ENCODE data around the gene FOXRED1. TPM values are rescaled to one million over a fixed set of nuclear protein-coding genes. Genes with fewer than 3 reads are reported as not detected.

FOXRED1 gene
- total and polyA plus RNA-seq, 2 of the 13 experiments (the other 11 are each of a cell fraction or from before 2014, with no cell fraction given), result 29.6 to 42.9 TPM

- TF ChIP-seq ZBTB10 (CRISPR knock-in tag; IDR thresholded peaks at IDR 0.05; ENCODE audit: borderline replicate concordance), result no peak
- TF ChIP-seq PRDM4 (CRISPR knock-in tag; IDR thresholded peaks at IDR 0.05; ENCODE audit: borderline replicate concordance), result no peak
- TF ChIP-seq NFATC3 (CRISPR knock-in tag; IDR thresholded peaks at IDR 0.05), result 0 out of 2 replicates have a peak, but pooled peaks have one; percentile 51
- TF ChIP-seq ZNF567 (CRISPR knock-in tag; IDR thresholded peaks at IDR 0.05; ENCODE audit: borderline replicate concordance), result no peak
- no peak for TF ChIP-seq ZBTB42 (CRISPR knock-in tag; IDR thresholded peaks at IDR 0.05)
- TF ChIP-seq ZNF691 (CRISPR knock-in tag; IDR thresholded peaks at IDR 0.05; ENCODE audit: borderline replicate concordance, low read depth), result peak; percentile 63; the same call in 1 of the 2 replicates
- no peak for TF ChIP-seq KDM6A (CRISPR knock-in tag; IDR thresholded peaks at IDR 0.05; ENCODE audit: low read depth)
- peak; percentile 89; the same call in 1 of the 2 replicates for TF ChIP-seq MYNN (CRISPR knock-in tag; IDR thresholded peaks at IDR 0.05; ENCODE audit: low read depth)
- peak; percentile 64 for TF ChIP-seq ZBTB44 (CRISPR knock-in tag; IDR thresholded peaks at IDR 0.05)
- TF ChIP-seq ATF6 (CRISPR knock-in tag; conservative IDR thresholded peaks at IDR 0.05), result peak; percentile 91; the same call in 1 of the 2 replicates
- TF ChIP-seq BRF2 (CRISPR knock-in tag; IDR thresholded peaks at IDR 0.05), result peak; percentile 94
- 0 out of 2 replicates have a peak, but pooled peaks have one; percentile 45 for TF ChIP-seq SIX1 (CRISPR knock-in tag; IDR thresholded peaks at IDR 0.05; ENCODE audit: borderline replicate concordance)
Observed at GRCh38 chr11:126303623-126304456, 34.9 kb downstream of the FOXRED1 start, which contains the start of gene DCPS (continued).

Data from HepG2 (cell line).